Measurements from ENCODE around the gene RCHY1. TPM values are rescaled to one million over a fixed set of nuclear protein-coding genes. Genes with fewer than 3 reads are reported as not detected.
A peak's percentile ranks its signal among the peaks of the same experiment; 100 is the strongest.

RCHY1 gene
- total RNA-seq, 6 experiments from 2014 or later = 8.6 to 19.3 (median 14.0) TPM

DNA sequence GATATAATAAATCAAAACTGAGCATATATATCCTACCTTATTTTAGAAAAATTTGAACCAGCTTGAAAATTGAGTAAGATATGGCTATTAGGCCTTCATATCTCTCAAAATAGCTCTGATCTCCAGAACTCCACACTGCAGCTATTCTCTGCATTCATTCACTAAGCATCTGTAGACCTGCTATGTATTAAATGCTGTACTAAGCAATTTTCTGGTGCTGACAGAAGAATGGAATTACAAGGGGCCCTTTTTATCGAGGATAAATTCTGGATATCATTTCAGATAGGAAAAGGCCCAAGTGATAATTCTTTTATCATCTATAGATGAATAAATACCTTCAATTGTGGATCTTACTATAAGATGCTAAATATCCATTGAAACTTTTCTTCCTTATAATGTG, 1.9 kb upstream of the RCHY1 start:
- no peak for DNase-seq
- intact Hi-C loops (cut with DNase I) = no loop called here
- no peak for ATAC-seq
- H3K27ac ChIP-seq = no peak overlapping the region
- 90% methylated on average over 1 of the region's 1 CpG for WGBS (ENCODE audit: insufficient coverage, low coverage, low lambda C conversion rate, missing lambda C conversion rate)
- H3K9me3 ChIP-seq = no peaks in the 10 kb centered on the region
- peaks cover 0 to 19% (median 8%) of the 10 kb centered on the region in 4 donors for H3K36me3 ChIP-seq
- no peaks in the 10 kb centered on the region for H3K27me3 ChIP-seq
- H3K4me1 ChIP-seq = peaks cover 0 to 29% (median 10%) of the 10 kb centered on the region in 4 donors
- no peak for TF ChIP-seq POLR2A (IDR thresholded peaks at IDR 0.05)
- TF ChIP-seq, protein P1, sequence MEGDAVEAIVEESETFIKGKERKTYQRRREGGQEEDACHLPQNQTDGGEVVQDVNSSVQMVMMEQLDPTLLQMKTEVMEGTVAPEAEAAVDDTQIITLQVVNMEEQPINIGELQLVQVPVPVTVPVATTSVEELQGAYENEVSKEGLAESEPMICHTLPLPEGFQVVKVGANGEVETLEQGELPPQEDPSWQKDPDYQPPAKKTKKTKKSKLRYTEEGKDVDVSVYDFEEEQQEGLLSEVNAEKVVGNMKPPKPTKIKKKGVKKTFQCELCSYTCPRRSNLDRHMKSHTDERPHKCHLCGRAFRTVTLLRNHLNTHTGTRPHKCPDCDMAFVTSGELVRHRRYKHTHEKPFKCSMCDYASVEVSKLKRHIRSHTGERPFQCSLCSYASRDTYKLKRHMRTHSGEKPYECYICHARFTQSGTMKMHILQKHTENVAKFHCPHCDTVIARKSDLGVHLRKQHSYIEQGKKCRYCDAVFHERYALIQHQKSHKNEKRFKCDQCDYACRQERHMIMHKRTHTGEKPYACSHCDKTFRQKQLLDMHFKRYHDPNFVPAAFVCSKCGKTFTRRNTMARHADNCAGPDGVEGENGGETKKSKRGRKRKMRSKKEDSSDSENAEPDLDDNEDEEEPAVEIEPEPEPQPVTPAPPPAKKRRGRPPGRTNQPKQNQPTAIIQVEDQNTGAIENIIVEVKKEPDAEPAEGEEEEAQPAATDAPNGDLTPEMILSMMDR (IDR thresholded peaks at IDR 0.05) = no peak
- H3K4me3 ChIP-seq = no peak overlapping the region

DNA sequence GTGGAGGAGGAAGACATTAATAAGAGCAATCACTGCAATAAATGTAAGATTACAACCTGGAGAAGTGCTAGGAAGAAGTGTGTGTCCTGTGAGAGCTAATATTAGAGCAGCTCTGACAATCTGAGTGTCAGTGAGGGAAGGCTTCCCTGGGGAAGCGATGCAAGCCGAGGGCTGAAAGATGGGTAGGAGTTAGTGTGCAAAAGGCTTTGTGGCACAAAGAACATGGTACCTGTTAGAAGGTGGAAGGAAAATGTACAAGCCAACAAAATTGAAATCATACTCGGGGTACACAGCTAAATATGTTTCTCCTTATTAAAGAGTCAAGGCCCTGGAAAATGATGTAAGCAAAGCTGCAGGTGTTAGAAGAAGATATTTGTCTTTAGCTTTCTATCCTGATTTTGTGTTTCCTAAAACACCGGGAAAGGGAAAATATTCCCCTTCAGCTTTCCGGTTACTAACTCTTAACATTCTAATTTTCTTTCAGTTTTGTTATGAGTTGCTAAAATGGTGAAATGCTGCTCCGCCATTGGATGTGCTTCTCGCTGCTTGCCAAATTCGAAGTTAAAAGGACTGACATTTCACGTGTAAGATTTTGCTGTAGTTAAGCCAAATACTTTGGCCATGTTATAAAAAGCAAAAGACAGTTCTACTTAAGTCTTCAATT, 878 bp upstream of the RCHY1 start:
- intact Hi-C loops (cut with DNase I) = no loop called here
- Histone ChIP-seq H3K4me1 (peaks cover 0 to 29% (median 10%) of the 10 kb centered on the region in 4 donors), H3K27ac (peak overlapping the region; percentile 85 to 88 (median 87)), H3K4me3 (peak overlapping the region; percentile 47 to 87 (median 81)), H3K9me3 (no peaks in the 10 kb centered on the region), H3K36me3 (peaks cover 0 to 19% (median 8%) of the 10 kb centered on the region in 4 donors), H3K27me3 (no peaks in the 10 kb centered on the region)
- ATAC-seq (no peak), DNase-seq (no peak)
- 42% methylated on average over 9 of the region's 9 CpGs for WGBS (ENCODE audit: insufficient coverage, low coverage, low lambda C conversion rate, missing lambda C conversion rate)
- TF ChIP-seq, protein P1 (IDR thresholded peaks at IDR 0.05) = no peak
- no peak for TF ChIP-seq POLR2A (IDR thresholded peaks at IDR 0.05)

DNA sequence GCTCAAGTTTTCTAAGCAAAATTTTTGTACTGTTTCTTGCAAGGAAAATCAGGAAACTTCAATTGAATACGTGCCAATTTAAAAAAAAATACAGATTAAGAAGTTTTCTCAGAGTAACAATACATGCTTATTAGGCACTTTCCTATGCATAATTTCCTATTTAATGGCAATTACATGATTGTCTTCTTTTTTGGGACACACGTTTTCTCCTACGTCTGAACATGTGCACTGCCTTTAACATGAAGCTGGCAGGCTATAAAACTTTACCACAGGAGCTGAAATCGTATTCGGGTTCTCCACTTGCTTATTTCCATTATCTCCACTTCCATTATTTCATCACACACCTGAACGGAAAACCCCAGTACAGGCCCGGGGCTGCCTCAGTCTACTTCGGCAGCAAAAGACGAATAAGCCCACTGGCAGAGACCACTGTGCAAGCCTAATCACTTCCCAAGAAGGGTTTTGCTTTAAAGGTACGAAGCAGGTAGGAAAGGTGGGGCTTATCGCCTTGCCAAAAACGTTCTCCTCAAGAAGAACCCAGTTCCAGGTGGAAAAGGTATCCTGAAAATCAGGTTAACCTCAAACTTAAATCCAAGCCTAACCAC, 575 bp downstream of the RCHY1 start:
- Histone ChIP-seq H3K27ac (peak overlapping the region; percentile 85 to 88 (median 87)), H3K4me3 (peak overlapping the region; percentile 47 to 87 (median 81)), H3K36me3 (peaks cover 0 to 19% (median 8%) of the 10 kb centered on the region in 4 donors), H3K27me3 (no peaks in the 10 kb centered on the region), H3K4me1 (peaks cover 0 to 29% (median 10%) of the 10 kb centered on the region in 4 donors), H3K9me3 (no peaks in the 10 kb centered on the region)
- WGBS (ENCODE audit: insufficient coverage, low coverage, low lambda C conversion rate, missing lambda C conversion rate) = under 1% methylated on average over 12 of the region's 12 CpGs
- TF ChIP-seq POLR2A (IDR thresholded peaks at IDR 0.05) = no peak
- TF ChIP-seq, protein P1 (IDR thresholded peaks at IDR 0.05) = no peak
- DNase-seq (no peak), ATAC-seq (peak in 3 of 4 donors; percentile 1 to 4 (median 3))
- intact Hi-C loops (cut with DNase I) = no loop called here

DNA sequence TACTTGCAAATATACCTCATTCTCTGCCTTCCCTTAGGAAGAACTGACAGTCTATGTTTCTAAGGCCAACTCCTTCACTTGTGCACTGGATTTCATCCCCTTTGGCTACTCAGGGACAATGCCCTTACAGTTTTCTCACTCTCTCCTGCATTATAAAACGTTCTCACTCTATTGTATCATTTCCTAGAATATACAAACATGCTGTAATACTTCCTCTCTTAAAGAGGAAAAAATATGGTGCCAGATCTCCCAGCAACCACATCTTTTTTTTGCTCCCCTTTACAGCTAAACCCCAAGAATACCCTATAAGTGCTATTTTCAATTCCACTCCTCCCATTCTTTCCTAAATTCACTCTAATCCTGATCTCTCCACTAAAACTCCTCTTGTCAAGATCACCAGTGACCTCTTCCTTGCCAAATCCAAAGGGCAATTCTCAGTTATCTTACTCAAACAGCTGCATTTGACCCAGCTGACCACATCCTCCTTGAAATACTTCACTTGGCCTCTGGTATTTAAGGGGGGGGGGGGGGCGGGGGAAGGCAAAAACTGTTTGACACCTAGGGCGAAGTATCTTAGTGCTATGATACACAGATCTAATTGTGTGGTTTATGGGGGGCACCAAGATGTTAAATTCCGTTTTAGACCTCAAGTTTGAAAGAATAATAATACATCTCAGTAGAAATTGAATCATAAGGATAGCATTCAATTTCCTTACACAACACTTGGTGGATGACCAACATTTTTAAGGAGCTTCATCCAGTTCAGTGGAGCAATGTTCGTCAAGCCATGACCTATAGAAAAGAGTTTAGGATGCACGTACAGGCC, 1.6 kb downstream of the RCHY1 start:
- DNase-seq (no peak), ATAC-seq (no peak)
- intact Hi-C loops (cut with DNase I) = no loop called here
- Histone ChIP-seq H3K36me3 (peaks cover 0 to 21% (median 3%) of the 10 kb centered on the region in 4 donors), H3K27ac (peak overlapping the region; percentile 85 to 88 (median 87)), H3K27me3 (no peaks in the 10 kb centered on the region), H3K9me3 (no peaks in the 10 kb centered on the region), H3K4me1 (peaks cover 0 to 29% (median 10%) of the 10 kb centered on the region in 4 donors), H3K4me3 (peak overlapping the region; percentile 47 to 87 (median 81))
- TF ChIP-seq, protein P1 (IDR thresholded peaks at IDR 0.05) = no peak
- no peak for TF ChIP-seq POLR2A (IDR thresholded peaks at IDR 0.05)
- WGBS (ENCODE audit: insufficient coverage, low coverage, low lambda C conversion rate, missing lambda C conversion rate) = 35% methylated on average over 6 of the region's 6 CpGs

Data from right lobe of liver (tissue), 6 donors.